ENCODE data around the gene FFAR3. TPM values are rescaled to one million over a fixed set of nuclear protein-coding genes. Genes with fewer than 3 reads are reported as not detected.
"Not testable (repeated sequence)": the region's sequence is repeated elsewhere in the genome, so short reads cannot be mapped to it uniquely, and the experiment has no call there.

The FFAR3 gene
- total RNA-seq, 6 donors from 2014 or later = 0.24 TPM; not detected in 5

DNA sequence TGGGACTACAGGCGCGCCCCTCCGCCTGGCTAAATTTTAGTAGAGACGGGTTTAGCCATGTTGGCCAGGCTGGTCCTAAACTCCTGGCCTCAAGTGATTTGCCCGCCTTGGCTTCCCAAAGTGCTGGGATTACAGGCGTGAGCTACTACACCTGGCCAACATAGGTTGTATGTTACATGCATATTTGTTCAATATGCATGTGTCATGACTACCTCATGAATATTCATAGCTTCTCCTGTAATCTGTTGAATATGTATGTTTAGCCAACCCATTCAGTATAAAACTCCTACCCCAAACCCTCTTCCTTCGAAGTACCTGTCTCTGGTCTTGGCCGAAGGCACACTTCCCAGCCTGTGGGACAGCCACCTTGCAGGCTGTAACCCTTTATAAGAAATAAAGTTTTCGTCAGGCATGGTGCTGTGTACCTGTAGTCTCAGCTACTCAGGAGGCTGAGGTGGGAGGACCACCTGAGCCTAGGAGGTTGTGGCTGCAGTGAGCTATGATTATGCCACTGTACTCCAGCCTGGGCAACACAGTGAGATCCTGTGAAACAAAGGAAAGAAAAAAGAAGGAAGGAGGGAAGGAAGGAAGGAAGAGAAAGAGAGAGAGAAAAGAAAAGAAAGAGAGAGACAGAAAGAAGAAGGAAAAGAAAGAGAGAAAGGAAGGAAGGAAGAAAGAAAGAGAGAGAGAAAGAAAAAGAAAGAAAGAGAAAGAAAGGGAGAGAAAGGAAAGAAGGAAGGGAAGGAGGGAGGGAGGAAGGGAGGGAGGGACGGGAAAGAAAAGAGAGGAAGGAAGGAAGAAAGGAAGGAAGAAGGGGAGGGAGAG, 41.9 kb downstream of the FFAR3 start:
- Histone ChIP-seq H3K27ac (no peak overlapping the region), H3K4me3 (no peak overlapping the region), H3K27me3 (no peaks in the 10 kb centered on the region), H3K36me3 (no peaks in the 10 kb centered on the region), H3K4me1 (peaks cover 0 to 3% (median 0%) of the 10 kb centered on the region in 4 donors), H3K9me3 (no peaks in the 10 kb centered on the region)
- ATAC-seq (ENCODE audit: low FRiP score in 2 of 2) (no peak), DNase-seq (no peak)
- TF ChIP-seq, protein P1, sequence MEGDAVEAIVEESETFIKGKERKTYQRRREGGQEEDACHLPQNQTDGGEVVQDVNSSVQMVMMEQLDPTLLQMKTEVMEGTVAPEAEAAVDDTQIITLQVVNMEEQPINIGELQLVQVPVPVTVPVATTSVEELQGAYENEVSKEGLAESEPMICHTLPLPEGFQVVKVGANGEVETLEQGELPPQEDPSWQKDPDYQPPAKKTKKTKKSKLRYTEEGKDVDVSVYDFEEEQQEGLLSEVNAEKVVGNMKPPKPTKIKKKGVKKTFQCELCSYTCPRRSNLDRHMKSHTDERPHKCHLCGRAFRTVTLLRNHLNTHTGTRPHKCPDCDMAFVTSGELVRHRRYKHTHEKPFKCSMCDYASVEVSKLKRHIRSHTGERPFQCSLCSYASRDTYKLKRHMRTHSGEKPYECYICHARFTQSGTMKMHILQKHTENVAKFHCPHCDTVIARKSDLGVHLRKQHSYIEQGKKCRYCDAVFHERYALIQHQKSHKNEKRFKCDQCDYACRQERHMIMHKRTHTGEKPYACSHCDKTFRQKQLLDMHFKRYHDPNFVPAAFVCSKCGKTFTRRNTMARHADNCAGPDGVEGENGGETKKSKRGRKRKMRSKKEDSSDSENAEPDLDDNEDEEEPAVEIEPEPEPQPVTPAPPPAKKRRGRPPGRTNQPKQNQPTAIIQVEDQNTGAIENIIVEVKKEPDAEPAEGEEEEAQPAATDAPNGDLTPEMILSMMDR (IDR thresholded peaks at IDR 0.05) = no peak
- no peak for TF ChIP-seq POLR2A (IDR thresholded peaks at IDR 0.05)
- TF ChIP-seq EP300 (IDR thresholded peaks at IDR 0.05) = no peak
- TF ChIP-seq POLR2AphosphoS5 (IDR thresholded peaks at IDR 0.05) = no peak
- WGBS, 2 donors = 86 to 94% methylated on average over 10 of the region's 10 CpGs

DNA sequence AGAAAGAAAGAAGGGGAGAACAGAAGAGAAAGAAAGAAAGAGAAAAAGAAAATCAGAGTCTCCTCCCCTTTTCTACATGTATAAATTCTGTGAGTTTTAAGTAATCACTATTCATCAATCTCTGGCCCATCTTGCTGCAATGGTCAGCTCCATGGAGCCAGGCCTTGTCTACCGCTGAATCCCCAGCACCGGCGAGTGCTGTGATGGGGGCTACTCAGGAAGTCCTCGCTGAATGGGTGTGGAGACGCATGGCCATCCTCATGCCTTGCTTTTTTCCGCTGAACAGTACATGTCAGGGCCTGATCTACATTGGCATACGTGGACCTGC, 42.5 kb downstream of the FFAR3 start:
- no peaks in the 10 kb centered on the region for H3K36me3 ChIP-seq
- H3K9me3 ChIP-seq = no peaks in the 10 kb centered on the region
- H3K4me1 ChIP-seq = peaks cover 0 to 2% (median 0%) of the 10 kb centered on the region in 4 donors
- H3K27ac ChIP-seq = no peak overlapping the region
- 88 to 89% methylated on average over 7 of the region's 7 CpGs for WGBS, 2 donors
- no peak for DNase-seq
- no peak overlapping the region for H3K4me3 ChIP-seq
- TF ChIP-seq, protein P1 (IDR thresholded peaks at IDR 0.05) = no peak
- no peak for TF ChIP-seq POLR2AphosphoS5 (IDR thresholded peaks at IDR 0.05)
- no peak for TF ChIP-seq EP300 (IDR thresholded peaks at IDR 0.05)
- no peak for TF ChIP-seq POLR2A (IDR thresholded peaks at IDR 0.05)
- no peak for ATAC-seq (ENCODE audit: low FRiP score in 2 of 2)
- H3K27me3 ChIP-seq = no peaks in the 10 kb centered on the region

DNA sequence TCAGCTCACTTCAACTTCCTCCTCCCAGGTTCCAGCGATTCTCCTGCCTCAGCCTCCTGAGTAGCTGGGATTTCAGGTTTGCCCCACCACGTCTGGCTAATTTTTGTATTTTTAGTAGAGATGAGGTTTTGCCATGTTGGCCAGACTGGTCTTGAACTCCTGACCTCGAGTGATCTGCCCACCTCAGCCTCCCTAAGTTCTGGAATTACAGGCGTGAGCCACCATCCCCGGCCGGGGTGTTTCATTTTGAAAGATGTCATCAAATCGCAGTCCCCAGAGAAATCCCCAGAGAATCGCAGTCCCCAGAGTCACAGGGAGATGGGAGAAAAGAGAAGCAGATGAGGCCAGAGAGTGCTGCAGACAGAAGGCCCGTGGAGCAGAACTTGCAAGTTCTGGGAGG, 43.2 kb downstream of the FFAR3 start:
- not testable (repeated sequence) for ATAC-seq (ENCODE audit: low FRiP score in 2 of 2); DNase-seq; H3K4me3 ChIP-seq; H3K27me3 ChIP-seq; H3K4me1 ChIP-seq; H3K9me3 ChIP-seq; H3K27ac ChIP-seq; H3K36me3 ChIP-seq
- WGBS, 2 donors = 84 to 89% methylated on average over 9 of the region's 9 CpGs

DNA sequence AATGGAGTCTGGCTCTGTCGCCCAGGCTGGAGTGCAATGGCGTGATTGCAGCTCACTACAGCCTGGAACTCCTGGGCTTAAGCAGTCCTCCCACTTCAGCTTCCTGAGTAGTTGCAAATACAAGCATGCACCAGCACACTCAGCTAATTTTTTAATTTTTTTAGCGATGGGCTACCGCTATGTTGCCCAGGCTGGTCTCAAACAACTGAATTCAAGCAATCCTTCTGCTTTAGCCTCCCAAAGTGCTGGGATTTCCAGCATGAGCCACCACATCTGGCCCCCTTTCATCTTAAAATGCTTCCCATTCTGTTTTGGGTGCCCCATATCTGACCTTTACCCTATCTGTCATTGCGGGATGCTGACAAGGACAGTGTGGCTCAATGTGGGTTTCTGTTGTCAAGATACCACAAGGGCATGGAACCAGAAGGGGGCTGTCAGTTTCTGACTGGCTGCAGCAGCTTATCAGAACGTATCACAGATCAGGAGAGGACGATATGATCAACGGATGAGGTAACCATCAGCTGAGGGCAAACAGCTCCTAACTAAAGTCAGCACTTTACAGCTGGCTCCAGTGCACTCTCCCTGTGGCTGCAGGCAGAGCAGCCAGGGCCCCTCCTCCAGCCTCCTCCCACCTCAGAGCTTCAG, 45.0 kb downstream of the FFAR3 start:
- no peaks in the 10 kb centered on the region for H3K9me3 ChIP-seq
- no peaks in the 10 kb centered on the region for H3K27me3 ChIP-seq
- no peaks in the 10 kb centered on the region for H3K36me3 ChIP-seq
- H3K4me3 ChIP-seq = no peak overlapping the region
- 82 to 83% methylated on average over 8 of the region's 8 CpGs for WGBS, 2 donors
- no peak for DNase-seq
- ATAC-seq (ENCODE audit: low FRiP score in 2 of 2) = no peak
- H3K4me1 ChIP-seq = no peaks in the 10 kb centered on the region
- no peak overlapping the region for H3K27ac ChIP-seq
- TF ChIP-seq POLR2AphosphoS5 (IDR thresholded peaks at IDR 0.05) = no peak
- no peak for TF ChIP-seq EP300 (IDR thresholded peaks at IDR 0.05)
- TF ChIP-seq POLR2A (IDR thresholded peaks at IDR 0.05) = no peak
- TF ChIP-seq, protein P1 (IDR thresholded peaks at IDR 0.05) = no peak

DNA sequence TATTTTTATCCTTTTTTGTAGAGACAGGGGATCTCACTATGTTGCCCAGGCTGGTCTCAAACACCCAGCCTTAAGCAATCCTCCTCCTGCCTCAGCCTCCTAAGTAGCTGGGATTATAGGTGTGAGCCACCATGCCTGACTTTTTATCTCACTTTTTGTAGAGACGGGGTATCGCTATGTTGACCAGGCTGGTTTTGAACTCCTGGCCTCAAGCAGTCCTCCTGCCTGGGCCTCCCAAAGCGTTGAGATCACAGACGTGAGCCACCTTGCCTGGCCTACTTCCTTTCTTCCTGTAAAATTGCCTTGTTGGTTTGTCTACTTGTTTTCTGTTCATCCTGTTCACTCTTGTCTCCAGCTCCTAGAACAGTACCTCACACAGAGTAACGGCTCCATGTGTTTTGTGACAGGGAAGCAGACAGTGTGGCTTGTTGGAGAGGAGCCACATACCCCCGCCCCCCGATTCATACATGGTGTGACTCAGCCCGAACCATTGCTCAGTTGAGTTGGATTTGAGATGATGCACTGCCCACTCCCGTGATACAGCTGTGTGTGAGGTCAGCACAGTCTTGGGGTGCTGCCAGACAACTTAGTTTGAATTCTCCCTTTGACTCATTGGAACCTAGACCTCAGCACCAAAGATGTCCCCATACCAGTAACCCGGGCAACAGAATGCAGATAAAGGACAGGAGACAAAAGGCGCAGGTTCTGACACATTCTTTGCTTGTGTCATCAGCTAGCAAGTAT, 46.8 kb downstream of the FFAR3 start:
- no peaks in the 10 kb centered on the region for H3K9me3 ChIP-seq
- no peaks in the 10 kb centered on the region for H3K27me3 ChIP-seq
- ATAC-seq (ENCODE audit: low FRiP score in 2 of 2) (peak in 1 of 2 donors; percentile 91), DNase-seq (no peak)
- H3K27ac ChIP-seq = no peak overlapping the region
- H3K36me3 ChIP-seq = no peaks in the 10 kb centered on the region
- 74 to 78% methylated on average over 11 of the region's 11 CpGs for WGBS, 2 donors
- H3K4me3 ChIP-seq = no peak overlapping the region
- TF ChIP-seq POLR2A (IDR thresholded peaks at IDR 0.05) (no peak), EP300 (IDR thresholded peaks at IDR 0.05) (no peak), POLR2AphosphoS5 (IDR thresholded peaks at IDR 0.05) (no peak)
- TF ChIP-seq, protein P1 (IDR thresholded peaks at IDR 0.05) = no peak
- H3K4me1 ChIP-seq = no peaks in the 10 kb centered on the region
